Pons (tissue), 1 donor: Measurements from ENCODE around the gene CD200R1L.

Source experiments
- DNase-seq: peaks from one replicate; pipeline ENCODE4 v3.0.0-alpha.2; 2016; ENCODE audit warnings: low spot score

Gene CD200R1L

DNA sequence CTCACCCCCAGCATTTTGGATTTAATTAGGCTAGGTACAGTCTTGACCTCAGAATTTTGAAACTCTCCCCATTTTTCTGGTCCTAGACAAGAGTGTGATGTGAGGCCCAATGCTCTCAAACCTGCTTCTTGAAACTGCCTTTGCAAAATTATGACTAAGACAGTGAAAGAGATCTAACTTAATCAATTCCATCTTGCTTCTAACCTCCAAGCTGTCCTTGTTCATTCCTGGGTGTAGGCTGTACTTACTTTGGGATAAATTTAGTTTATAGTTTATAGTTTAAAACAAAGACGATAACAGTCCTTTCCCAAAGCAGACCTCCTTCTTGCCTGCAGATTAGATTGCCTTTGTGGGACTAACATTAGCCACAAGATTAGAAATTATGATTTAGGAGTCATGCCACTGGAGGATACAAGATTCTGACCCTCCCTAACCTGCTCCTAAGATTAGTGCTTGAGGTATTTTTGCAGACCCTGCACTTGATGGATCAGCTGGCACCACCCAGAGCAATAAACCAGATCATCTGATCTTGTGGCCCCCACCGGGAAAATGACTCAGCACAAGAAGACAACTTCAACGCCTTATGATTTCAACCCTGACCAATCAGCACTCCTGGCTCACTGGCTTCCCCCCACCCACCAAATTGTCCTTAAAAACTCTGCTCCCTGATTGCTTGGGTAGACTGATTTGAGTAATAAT, 59.6 kb downstream of the CD200R1L start:
- no peak for DNase-seq

DNA sequence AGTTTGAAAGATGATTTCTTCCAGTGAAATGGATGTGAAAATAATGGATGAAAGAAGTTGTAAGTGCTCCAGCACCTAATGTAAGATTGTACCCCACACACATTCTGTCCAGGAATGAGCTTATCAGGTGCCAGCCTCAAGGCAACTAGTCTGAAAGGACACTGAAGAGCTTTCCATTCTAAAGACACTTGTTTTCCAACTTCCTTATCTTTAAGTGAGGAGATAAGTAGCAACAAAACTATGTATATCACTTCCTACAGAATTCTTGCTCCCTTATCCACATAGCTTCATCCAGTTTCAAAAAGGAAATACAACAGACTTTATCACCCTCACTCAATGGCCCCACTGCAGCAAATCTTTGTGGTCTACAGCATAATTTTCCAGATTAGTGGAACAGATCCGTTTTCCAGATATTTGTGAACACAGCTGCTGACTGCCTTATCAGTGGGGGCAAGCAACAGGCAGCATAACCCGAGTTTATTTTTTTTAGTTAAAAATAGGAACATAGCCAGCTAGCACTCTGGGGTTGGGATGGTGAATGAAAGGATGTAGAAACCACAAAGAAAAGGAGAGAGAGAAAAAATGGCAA, 60.6 kb downstream of the CD200R1L start:
- DNase-seq, result no peak

DNA sequence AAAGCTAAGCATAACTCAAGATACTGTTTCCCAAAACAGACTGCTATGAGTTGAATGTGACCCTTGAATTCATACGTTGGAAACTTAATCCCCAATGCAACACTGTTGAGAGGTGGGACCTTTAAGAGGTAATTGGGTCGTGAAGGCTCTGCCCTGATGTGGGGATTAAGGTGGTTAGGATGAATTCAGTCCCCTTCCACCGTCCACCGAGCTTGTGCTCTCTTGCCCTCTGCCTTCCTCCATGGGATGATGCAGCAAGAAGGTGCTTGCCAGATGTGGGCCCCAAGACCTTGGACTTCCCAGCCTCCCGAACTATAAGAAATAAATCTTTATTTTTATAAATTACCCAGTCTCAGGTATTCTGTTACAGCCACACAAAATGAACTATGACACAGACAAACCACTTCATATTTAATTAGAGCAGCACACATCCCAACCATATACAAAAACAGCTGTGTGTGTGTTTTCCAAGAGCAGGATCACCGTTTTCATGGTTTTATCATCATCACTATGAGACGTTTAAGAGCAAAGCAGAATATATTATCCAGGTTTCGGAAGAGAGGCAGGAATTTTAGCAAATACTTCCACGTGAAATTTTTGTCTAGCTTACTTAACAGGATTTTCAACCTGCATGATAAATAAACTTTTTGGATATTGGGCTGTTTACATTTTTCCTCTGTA, 61.2 kb downstream of the CD200R1L start:
- no peak for DNase-seq

DNA sequence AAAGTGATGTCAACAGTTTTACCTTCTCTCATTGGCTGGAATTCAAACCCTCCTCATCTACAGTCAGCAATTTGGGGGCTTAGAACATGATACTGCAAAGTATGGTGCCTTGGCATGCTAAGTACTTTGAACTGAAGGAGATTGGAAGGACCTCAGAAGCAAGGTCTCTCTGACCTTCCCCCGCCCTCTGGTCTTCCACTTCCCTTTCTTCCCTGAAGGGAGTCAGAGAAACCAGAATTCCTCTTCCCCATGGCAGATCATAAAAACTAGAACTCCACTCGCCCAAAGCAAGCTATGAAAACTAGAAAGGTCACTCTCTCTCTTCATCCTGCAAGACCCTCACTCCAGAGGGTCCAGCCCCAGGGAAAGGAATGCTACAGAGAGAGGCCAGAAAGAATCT, 64.2 kb downstream of the CD200R1L start:
- no peak for DNase-seq

DNA sequence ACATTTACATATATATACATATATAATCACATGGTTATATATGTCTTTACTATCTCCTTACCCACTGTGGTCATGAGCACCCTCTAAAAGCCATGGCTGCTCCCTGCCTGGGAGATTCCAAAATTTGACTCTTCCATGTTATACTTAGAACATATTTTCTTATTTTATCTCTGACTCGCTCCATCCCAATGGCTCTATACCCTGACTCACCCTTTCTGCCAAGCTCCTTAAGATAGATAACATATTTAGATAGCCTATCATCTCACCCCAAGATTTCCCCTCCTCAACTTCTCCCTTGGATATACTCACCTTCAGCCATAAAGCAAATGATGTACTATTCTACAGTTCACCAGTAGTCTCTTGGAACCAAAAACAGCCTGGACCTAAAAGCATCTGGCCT, 65.1 kb downstream of the CD200R1L start:
- no peak for DNase-seq

DNA sequence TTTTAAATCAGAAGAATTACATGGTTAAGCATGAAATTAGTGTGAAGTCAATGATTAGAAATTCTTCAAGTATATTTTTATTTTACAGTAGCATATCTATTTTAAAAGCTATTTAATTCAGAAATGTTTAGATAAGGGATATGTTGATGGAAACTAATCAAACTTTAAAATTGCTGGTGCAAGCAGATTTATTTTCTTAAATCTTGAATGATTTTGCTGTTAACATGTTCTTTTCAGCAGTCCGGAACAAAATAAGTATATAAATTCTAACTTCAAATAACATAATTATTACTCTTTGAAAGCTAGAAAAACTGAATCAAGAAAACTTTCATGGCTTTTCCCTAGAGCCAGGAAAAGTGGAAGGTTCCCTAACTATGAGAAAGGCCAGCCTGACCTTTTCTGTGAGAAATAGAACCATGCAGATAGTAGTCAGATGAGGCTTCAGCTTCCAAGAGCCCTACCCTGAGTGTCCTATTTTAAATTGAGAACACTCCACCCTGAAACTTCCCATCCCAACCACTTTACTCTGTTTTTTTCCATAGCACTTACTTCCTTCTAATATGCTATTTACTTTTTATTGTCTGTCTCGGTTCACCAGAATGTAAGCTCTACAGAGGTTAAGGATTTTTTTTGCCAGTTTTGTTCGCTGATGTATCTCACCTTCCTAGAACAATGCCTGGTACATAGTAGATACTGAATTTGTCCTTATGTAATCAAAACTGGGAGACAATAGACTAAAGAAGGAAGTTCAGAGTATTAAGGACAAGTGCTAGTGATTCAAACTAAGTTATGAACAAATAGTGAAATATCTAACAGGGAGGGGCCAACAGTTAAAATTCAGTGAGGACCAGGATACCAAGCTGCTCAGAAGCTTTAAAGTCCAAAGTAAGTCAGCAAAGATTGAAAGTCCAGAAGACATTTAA, 66.8 kb downstream of the CD200R1L start:
- no peak for DNase-seq

DNA sequence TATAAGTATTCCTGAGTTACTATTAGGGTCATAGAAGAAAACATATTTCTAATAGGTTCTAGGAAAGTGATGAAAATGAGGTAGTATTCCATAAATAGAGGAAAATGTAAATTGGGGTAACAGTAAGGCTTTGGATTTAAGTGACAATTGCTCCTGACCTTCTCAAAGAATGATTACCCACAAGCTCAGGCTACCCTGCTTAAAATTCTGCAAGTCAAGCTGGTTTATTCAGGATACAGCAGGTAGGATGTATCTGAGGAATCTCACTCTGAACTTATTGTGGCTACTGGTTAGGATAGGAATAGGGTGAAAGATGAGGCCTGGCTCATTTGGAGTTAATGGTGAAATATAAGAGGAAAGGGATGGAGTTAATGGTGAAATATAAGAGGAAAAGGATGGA, 67.7 kb downstream of the CD200R1L start:
- no peak for DNase-seq

DNA sequence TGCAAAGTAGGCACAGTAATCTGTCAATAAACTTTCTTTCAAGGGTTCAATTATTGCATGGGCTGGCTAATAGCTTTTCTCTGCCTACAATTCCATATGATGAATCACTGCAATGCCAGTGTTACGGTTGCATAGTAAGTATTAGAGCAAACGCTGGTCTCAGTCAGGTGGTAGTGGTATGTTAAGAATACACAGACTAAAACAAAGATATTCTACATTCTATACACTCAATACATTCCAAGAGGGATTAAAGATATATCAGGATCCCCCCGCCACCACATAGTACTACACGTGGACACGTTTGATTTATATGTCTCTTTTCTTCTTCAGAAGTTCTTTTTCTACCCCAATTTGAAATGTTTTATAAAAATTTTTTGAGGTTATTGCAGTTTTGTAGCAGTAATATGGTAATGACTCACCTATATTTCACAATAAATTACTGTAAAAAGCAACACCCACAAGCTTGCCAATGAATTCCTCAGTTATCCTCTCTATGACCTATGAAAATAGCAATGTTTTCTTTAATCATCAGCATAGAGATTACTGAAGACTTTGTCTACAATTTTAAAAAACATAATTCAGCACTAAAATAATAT, 68.2 kb downstream of the CD200R1L start:
- no peak for DNase-seq

DNA sequence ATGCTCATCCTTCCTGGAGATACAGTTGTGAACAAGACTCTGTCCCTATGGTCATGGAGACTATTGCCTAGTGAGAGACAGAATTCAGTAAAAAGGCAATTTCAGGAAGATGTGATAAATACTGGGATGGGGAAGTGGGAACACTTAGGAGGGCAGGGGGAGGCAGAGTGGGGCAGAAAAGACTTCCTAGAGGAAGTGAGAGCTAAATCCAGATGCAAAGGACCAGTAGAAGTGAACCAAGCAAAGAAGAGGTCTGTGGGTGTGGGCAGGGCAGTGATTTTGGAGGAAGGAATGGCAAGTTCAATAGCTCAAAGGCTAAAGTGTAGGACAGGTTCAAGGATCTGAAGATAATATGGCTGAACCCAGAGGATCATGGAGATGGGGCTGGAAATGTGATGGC, 68.9 kb downstream of the CD200R1L start:
- DNase-seq, result no peak

DNA sequence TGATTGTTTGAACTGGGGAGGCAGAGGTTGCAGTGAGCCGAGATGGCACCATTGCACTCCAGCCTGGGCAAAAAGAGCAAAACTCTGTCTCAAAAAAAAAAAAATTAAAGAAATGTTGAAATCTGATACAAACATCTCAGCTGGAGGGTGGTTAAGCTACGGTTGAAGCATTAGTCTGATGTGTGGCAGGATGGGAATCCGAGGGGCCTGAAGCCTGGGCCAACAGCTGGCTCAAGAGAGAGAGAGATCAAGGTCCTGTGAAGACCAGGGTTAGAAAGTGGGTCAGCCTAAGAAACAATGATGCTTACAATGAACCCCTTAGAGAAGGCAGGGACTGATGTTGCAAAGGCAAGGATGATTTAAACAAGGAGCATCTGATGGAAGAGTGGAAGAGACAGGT, 69.8 kb downstream of the CD200R1L start:
- DNase-seq, result no peak

DNA sequence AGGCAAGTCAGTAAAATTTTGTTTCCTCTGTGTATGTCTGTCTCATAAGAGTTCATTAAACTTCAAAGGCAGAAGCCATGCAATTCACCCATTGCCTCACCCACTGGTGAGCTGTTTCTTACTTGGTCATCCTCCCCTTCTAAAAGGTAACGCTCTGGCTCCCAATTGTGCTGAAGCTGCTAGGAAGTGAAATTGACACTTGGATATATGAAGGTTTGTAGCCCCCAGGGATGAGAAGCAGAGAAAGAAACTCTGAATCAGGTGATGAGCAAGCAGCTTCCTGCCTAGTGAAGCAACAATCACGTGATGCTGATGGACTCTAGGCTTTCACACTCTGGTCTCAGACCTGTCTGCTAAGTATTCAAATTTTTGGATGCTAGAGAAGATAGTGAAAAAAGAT, 70.7 kb downstream of the CD200R1L start:
- no peak for DNase-seq

DNA sequence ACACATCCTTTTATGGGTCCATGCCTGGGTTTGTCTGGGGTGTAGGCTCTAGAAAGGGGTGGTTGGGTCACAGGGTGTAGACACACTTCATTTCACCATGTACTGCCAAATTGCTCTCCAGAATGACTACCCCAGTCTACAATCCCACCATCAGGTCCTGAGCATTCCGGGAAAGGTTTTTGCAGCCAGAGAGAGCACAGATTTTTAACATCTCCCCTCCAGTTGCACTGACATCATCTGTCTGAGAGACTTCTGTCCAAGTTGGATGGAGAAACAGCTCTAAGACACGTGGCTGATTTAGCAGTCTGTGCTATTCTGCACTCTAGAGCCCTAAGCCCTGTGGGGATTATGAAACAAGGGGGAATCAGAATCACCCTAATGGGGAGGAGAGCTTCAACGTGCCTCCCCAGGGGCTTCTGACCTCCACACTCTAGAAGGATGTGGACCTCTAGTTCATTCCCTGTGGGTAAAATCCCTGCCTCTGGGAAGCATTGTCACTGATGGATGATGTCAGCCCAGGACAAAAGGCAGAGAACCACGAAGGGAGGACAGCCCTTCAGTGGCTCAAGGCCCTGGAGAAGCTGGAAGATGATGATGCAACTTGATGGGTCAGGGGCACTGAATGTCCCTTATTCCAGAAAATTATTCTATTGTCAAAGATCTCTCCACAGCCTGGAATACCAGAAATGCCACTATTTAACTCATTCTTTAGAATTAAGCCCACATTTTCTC, 71.5 kb downstream of the CD200R1L start:
- DNase-seq, result no peak

DNA sequence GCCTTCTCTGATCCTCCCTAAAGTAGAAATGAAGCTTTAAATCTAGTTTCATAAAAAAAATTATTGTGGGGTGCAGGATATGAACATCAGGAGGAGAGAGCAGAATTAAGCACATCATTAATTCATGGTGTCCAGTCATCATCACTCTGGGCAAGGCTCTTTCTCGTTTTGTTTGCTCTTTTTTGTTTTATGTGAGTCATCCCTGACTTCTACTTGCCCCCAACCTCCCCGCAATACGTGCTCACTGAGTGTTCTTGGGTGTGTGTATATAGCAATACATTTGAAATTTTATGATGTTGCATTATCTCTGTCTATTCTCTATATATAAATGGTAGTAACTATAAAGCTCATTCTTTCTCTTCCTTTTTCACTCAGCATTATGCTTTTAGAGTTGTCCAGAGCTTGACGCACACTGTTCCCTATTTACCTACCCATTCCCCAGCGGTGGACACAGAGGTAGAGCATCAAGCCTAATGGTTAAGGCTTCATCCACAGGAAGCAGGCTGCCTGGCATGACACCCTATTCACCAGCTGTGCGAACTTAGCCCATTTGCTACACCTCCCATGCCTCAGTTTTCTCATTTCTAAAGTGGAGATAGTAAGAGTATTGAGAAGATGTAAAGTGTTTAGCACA, 72.3 kb downstream of the CD200R1L start:
- no peak for DNase-seq

DNA sequence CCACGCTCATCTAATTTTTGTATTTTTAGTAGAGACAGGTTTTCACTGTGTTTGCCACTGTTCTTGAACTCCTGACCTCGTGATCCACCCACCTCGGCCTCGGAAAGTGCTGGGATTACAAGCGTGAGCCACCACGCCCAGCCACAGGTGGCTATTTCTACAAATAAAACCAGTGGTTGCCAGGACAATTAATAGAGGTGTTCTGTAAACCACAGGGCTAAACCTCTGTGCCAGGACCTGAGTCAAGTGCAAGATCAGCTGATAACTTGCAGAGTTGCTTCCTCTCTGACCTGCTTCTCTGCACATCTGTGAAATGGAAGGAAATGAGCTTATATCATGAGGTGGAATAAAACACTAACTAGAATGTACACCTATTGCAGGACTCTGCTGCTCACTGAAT, 72.8 kb downstream of the CD200R1L start:
- no peak for DNase-seq

DNA sequence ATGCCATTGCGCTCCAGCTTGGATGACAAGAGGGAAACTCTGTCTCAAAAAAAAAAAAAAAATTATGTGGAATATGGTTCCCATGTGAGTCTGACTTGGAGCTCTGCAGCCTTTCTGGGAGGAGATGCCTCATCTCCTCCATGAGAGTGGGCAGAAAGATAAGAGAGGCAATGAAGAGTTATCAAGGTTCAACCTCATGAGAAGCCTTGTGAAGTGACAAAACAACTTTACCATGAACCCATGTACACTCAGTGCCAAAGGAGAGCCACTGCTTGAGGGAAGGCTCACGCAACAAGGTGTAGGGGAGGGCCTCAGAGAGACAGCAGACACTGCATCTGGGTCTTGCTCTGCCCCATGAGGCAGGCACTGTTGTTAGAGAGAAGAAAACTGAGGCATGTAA, 75.7 kb downstream of the CD200R1L start:
- DNase-seq, result no peak

DNA sequence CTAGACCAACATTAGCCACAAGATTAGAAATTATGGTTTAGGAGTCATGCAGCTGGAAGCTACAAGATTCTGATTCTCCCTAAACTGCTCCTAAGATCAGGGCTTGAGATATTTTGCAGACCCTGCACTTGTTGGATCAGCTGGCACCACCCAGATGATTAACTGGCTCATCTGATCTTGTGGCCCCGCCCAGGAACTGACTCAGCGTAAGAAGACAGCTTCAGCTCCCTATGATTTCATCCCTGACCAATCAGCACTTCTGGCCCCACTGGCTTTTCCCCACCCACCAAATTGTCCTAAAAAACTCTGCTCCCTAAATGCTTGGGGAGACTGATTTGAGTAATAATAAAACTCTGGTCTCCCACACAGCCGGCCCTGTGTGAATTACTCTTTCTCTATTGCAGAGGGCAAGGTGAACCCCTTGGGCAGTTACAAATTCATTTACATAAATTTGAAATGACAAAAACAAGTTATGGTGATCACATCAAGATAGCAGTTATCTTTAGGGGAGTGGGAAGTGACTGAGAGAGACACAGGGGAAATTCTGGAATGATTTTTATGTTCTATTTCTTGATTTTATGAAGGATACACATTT, 76.5 kb downstream of the CD200R1L start:
- DNase-seq, result no peak

DNA sequence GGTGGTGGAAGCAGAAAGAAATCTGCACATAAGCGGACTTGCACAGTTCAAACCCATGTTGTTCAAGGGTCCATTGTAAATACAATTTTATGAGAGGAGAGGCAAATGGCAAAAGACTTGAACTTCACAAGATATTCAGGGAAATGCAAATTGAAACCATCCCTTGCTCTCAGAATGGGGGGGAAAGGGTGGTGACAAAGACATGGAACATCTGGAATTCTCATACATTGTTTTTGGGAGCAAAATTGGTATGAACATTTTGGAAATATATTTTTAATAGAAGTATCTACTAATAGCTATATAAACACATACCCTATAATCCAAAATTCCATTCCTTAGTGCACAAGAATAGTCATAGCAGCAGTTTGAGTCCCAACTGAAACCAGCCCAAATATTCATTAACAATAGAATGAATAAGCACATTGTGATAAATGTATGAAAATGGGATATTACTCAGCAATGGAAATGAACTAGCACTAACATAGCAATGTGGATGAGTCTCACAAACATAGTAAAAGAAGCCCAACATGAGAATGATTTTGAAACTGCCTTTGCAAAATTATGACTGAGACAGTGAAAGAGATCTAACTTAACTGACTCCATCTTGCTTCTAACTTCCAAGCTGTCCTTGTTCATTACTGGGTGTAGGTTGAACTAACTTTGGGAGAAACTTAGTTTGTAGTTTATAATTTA, 77.2 kb downstream of the CD200R1L start:
- DNase-seq, result no peak

DNA sequence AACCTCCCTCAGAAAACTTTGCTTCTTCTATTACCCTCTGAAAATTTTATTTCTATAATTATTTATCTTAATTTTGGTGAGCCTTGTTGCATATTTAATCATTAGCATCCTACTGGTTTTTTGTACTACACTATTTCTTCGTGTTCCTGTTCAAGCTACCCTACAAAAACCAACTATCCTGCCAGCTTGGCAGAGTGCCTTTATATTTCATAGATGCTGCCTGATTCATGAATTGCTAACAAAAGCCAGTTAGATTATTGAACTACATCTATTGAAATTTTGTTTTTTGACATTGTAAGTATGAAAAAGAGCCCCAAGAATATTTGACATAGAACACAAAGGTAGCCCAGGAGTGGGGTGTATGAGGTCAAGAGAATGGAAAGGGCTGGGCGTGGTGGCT, 78.9 kb downstream of the CD200R1L start:
- DNase-seq, result no peak

DNA sequence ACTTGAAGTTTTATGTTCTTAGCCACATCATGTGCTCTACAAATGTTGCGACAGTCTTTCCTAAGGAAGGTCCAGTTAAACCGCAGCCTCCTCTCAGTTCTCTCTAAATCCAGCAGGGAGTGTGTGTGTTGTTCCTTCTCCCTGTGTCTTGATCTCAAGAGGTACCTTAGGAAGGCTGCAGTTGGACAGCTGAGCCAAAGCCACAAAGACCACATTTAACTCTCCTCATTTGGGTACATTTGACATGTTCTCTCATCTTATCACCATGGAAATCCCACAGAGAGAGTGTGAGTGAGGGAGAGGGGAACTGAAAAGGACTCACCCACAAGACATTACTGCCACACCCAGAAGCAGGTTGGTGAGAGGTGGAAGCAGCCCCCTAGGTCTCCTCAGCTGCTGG, 79.5 kb downstream of the CD200R1L start:
- DNase-seq, result peak; percentile 12
